ENCODE data around the gene ZFPM1. TPM values are rescaled to one million over a fixed set of nuclear protein-coding genes. Genes with fewer than 3 reads are reported as not detected.

The ZFPM1 gene
- polyA plus RNA-seq, 1 experiment = 0.20 TPM

- DNase-seq (ENCODE audit: low read depth, low spot score) = no peak
- Histone ChIP-seq H3K9me3 (ENCODE audit: control insufficient read depth, insufficient read depth, low read length) (no peaks in the 10 kb centered on the region; the same call in 1 of the 2 replicates), H3K27me3 (ENCODE audit: control insufficient read depth, insufficient read depth, low read length) (no peaks in the 10 kb centered on the region), H3K4me3 (ENCODE audit: low read depth, low read length) (no peak overlapping the region), H3K27ac (ENCODE audit: low read depth, low read length) (no peak overlapping the region)
- ChIA-PET POLR2A (no interaction called here), CTCF (no interaction called here)
- TF ChIP-seq, protein P1, sequence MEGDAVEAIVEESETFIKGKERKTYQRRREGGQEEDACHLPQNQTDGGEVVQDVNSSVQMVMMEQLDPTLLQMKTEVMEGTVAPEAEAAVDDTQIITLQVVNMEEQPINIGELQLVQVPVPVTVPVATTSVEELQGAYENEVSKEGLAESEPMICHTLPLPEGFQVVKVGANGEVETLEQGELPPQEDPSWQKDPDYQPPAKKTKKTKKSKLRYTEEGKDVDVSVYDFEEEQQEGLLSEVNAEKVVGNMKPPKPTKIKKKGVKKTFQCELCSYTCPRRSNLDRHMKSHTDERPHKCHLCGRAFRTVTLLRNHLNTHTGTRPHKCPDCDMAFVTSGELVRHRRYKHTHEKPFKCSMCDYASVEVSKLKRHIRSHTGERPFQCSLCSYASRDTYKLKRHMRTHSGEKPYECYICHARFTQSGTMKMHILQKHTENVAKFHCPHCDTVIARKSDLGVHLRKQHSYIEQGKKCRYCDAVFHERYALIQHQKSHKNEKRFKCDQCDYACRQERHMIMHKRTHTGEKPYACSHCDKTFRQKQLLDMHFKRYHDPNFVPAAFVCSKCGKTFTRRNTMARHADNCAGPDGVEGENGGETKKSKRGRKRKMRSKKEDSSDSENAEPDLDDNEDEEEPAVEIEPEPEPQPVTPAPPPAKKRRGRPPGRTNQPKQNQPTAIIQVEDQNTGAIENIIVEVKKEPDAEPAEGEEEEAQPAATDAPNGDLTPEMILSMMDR (IDR thresholded peaks at IDR 0.05; ENCODE audit: low read depth, low read length) = no peak
Measured at GRCh38 chr16:88413631-88414030, 39.4 kb upstream of the ZFPM1 start.

DNA sequence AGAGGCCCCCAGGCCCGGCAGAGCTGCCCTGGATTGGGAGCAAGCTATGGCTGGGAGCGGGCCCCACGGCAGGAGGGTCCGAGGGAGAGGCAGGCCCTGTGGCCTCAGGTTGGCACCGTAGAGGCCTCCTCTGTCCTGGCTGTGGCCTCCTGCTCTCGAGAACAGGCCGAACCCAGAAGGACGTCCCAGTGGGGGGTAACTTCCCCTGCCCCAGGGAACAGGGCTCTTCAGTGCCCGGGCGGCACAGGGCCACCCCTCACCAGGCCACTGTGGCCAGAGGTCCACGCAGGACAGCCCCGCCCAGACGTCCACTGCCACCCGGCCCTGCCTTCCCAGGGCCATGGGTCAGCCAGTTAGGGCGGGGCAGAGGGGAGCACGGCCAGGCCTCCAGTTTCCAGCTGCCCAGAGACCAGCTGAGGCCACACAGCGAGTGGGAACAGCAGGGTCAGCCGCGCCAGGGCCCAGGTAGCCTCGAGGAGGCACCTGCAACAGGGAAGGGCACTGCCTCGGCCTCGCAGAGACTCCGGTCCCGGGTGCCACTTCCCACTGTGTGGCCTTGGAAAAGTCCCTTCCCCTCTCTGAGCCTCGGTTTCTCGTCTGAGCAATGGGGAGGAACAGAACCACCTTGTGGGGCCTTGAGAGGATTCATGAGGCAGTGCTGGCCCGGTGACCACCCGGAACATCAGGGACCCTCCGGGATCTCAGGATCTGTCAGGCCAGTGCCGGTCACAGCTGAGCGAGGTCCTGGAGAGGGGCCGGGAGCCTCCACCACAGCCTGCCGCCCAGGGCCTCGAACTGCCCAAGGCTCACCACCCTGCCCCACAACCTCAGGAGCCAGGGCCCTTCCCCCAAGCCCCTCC, 38.3 kb upstream of the ZFPM1 start:
- Histone ChIP-seq H3K27me3 (ENCODE audit: control insufficient read depth, insufficient read depth, low read length) (no peaks in the 10 kb centered on the region), H3K4me3 (ENCODE audit: low read depth, low read length) (no peak overlapping the region), H3K27ac (ENCODE audit: low read depth, low read length) (no peak overlapping the region), H3K9me3 (ENCODE audit: control insufficient read depth, insufficient read depth, low read length) (no peaks in the 10 kb centered on the region; the same call in 1 of the 2 replicates)
- TF ChIP-seq, protein P1 (IDR thresholded peaks at IDR 0.05; ENCODE audit: low read depth, low read length) = no peak
- DNase-seq (ENCODE audit: low read depth, low spot score) = no peak
- ChIA-PET POLR2A (no interaction called here), CTCF (no interaction called here)

DNA sequence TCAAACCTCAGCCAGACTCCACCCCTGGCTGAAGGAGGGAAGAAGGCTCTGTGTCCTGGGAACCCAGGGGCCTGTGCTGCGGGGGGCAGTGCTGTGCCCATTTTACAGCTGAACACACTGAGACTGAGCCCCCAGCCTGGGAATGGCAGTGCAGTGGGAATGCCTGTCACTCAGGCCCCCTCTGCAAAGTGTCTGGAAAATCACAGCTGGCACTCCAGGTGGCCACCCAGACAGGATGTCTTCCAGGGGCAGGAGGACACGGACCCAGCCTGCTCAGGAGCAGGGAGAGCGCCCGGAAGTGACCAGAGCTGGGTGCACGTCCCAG, 37.7 kb upstream of the ZFPM1 start:
- no peak overlapping the region for H3K27ac ChIP-seq (ENCODE audit: low read depth, low read length)
- CTCF ChIA-PET = no interaction called here
- TF ChIP-seq, protein P1 (IDR thresholded peaks at IDR 0.05; ENCODE audit: low read depth, low read length) = no peak
- POLR2A ChIA-PET = no interaction called here
- no peak overlapping the region for H3K4me3 ChIP-seq (ENCODE audit: low read depth, low read length)
- no peaks in the 10 kb centered on the region for H3K27me3 ChIP-seq (ENCODE audit: control insufficient read depth, insufficient read depth, low read length)
- H3K9me3 ChIP-seq (ENCODE audit: control insufficient read depth, insufficient read depth, low read length) = no peaks in the 10 kb centered on the region; the same call in 1 of the 2 replicates
- no peak for DNase-seq (ENCODE audit: low read depth, low spot score)

DNA sequence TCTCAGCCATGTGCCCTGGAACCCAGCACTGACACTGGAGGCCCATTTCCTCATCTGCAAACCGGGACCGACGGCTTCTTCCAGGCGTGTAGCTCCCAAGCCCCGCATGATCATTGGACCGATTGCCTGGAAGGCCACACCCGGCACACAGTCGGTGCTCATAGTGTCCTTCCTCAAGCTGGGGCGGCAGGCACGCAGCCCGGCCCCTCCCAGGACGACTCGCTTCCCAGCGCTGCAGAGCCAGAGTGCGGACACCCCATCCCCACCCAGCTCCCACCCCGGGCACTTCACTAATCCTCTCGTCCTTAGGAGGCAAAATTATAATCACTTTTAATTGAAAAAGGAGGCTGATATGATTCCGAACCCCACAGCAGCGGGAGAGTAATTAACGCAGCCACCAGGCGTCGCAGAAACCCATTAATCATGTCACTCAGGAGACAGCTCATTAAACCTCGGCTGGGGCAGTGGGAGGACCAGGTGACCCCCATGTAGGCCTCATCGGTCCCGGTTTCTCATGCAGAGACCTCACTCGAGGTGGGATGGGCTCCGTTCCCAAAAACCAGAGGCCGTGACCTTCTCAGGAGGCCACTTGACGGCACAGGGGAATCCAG, 37.3 kb upstream of the ZFPM1 start:
- H3K27ac ChIP-seq (ENCODE audit: low read depth, low read length) = no peak overlapping the region
- no peaks in the 10 kb centered on the region; the same call in 1 of the 2 replicates for H3K9me3 ChIP-seq (ENCODE audit: control insufficient read depth, insufficient read depth, low read length)
- TF ChIP-seq, protein P1 (IDR thresholded peaks at IDR 0.05; ENCODE audit: low read depth, low read length) = no peak
- ChIA-PET POLR2A (no interaction called here), CTCF (no interaction called here)
- DNase-seq (ENCODE audit: low read depth, low spot score) = no peak
- H3K27me3 ChIP-seq (ENCODE audit: control insufficient read depth, insufficient read depth, low read length) = no peaks in the 10 kb centered on the region
- H3K4me3 ChIP-seq (ENCODE audit: low read depth, low read length) = no peak overlapping the region

GRCh38 chr16:88416686-88417085, 36.4 kb upstream of the ZFPM1 start:
- TF ChIP-seq, protein P1 (IDR thresholded peaks at IDR 0.05; ENCODE audit: low read depth, low read length) = no peak
- CTCF ChIA-PET = no interaction called here
- POLR2A ChIA-PET = no interaction called here
- H3K4me3 ChIP-seq (ENCODE audit: low read depth, low read length) = no peak overlapping the region
- H3K9me3 ChIP-seq (ENCODE audit: control insufficient read depth, insufficient read depth, low read length) = no peaks in the 10 kb centered on the region; the same call in 1 of the 2 replicates
- no peak overlapping the region for H3K27ac ChIP-seq (ENCODE audit: low read depth, low read length)
- H3K27me3 ChIP-seq (ENCODE audit: control insufficient read depth, insufficient read depth, low read length) = no peaks in the 10 kb centered on the region
- DNase-seq (ENCODE audit: low read depth, low spot score) = no peak

Data from AG04450 (cell line).